ENCODE measurements around the gene RFC4. TPM values are rescaled to one million over a fixed set of nuclear protein-coding genes. Genes with fewer than 3 reads are reported as not detected.
A peak's percentile ranks its signal among the peaks of the same experiment; 100 is the strongest.

Gene RFC4
- total and polyA plus RNA-seq, 9 of the 15 experiments (the other 6 are each of a cell fraction or from before 2014, with no cell fraction given), result 105 to 227 (median 180) TPM

DNA sequence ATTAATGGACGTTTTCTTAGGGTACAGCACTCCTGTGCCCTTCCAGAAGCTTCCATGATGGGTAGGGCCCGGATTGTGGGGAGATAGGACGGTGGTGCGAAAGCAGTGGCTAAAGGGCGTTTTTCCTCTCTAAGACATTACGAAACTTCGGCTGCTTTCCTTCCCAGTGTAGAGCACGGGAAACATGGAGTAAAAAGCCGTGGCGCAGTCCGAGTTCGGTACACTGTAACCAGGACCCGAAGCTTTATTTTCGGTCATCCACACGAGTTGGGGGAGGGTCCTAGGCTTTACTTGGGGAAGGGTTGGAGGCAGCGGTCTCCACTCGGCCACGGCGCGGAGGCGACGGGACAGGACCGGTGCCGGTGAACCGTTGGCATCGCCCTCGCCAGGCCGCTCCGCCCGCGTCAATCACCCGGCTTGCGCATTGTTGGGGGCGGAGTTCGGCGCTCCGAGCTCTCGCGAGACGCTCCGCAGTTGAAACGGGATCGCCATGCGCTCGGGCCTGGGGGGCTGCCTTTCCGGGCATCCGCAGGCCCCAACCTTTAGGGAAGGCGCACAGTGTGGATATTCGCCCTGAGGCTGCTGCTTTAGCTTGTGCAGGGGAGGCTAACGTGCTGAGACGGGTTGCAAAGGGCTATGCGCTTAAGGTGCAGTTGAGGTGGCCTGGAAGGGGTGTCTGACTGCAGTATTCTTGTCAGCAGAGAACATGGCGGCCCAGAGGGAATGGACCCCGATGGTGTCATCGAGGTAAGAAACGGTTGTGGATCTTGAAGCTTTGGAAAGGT, 22.4 kb downstream of the RFC4 start (continued):
- TF ChIP-seq, protein P1, sequence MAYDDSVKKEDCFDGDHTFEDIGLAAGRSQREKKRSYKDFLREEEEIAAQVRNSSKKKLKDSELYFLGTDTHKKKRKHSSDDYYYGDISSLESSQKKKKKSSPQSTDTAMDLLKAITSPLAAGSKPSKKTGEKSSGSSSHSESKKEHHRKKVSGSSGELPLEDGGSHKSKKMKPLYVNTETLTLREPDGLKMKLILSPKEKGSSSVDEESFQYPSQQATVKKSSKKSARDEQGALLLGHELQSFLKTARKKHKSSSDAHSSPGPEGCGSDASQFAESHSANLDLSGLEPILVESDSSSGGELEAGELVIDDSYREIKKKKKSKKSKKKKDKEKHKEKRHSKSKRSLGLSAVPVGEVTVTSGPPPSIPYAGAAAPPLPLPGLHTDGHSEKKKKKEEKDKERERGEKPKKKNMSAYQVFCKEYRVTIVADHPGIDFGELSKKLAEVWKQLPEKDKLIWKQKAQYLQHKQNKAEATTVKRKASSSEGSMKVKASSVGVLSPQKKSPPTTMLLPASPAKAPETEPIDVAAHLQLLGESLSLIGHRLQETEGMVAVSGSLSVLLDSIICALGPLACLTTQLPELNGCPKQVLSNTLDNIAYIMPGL (CRISPR knock-in tag; IDR thresholded peaks at IDR 0.05), result no peak
- TF ChIP-seq, protein P2, sequence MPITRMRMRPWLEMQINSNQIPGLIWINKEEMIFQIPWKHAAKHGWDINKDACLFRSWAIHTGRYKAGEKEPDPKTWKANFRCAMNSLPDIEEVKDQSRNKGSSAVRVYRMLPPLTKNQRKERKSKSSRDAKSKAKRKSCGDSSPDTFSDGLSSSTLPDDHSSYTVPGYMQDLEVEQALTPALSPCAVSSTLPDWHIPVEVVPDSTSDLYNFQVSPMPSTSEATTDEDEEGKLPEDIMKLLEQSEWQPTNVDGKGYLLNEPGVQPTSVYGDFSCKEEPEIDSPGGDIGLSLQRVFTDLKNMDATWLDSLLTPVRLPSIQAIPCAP (CRISPR knock-in tag; IDR thresholded peaks at IDR 0.05; ENCODE audit: borderline replicate concordance), result 0 out of 2 replicates have a peak, but pooled peaks have one; percentile 69
- TF ChIP-seq ETS2 (tag; IDR thresholded peaks at IDR 0.05; ENCODE audit: borderline replicate concordance, poor library complexity, severe bottlenecking) (no peak), HMG20A (CRISPR knock-in tag; conservative IDR thresholded peaks at IDR 0.05) (no peak), NR3C1 (CRISPR knock-in tag; IDR thresholded peaks at IDR 0.05) (no peak), CHCHD3 (CRISPR knock-in tag; IDR thresholded peaks at IDR 0.05) (no peak; the same call in 1 of the 2 replicates), TOE1 (IDR thresholded peaks at IDR 0.05; ENCODE audit: borderline replicate concordance) (no peak), TOE1 (CRISPR knock-in tag; IDR thresholded peaks at IDR 0.05; ENCODE audit: borderline replicate concordance, low read depth) (no peak), PTTG1 (tag; IDR thresholded peaks at IDR 0.05; ENCODE audit: low read depth) (no peak), ZNF316 (IDR thresholded peaks at IDR 0.05) (no peak), KDM5B (IDR thresholded peaks at IDR 0.05; ENCODE audit: insufficient replicate concordance, low read depth, low read length) (no peak), GATAD2A (IDR thresholded peaks at IDR 0.05) (no peak), RFX7 (CRISPR knock-in tag; IDR thresholded peaks at IDR 0.05) (no peak; the same call in none of the 2 replicates), RFX1 (IDR thresholded peaks at IDR 0.05) (no peak), HDAC6 (IDR thresholded peaks at IDR 0.05; ENCODE audit: low read depth, low read length) (no peak), MAFK (IDR thresholded peaks at IDR 0.05; ENCODE audit: low read length) (no peak)
- TF ChIP-seq, protein P3, sequence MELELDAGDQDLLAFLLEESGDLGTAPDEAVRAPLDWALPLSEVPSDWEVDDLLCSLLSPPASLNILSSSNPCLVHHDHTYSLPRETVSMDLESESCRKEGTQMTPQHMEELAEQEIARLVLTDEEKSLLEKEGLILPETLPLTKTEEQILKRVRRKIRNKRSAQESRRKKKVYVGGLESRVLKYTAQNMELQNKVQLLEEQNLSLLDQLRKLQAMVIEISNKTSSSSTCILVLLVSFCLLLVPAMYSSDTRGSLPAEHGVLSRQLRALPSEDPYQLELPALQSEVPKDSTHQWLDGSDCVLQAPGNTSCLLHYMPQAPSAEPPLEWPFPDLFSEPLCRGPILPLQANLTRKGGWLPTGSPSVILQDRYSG (tag; conservative IDR thresholded peaks at IDR 0.05; ENCODE audit: low read depth), result no peak
- TF ChIP-seq, protein P4, sequence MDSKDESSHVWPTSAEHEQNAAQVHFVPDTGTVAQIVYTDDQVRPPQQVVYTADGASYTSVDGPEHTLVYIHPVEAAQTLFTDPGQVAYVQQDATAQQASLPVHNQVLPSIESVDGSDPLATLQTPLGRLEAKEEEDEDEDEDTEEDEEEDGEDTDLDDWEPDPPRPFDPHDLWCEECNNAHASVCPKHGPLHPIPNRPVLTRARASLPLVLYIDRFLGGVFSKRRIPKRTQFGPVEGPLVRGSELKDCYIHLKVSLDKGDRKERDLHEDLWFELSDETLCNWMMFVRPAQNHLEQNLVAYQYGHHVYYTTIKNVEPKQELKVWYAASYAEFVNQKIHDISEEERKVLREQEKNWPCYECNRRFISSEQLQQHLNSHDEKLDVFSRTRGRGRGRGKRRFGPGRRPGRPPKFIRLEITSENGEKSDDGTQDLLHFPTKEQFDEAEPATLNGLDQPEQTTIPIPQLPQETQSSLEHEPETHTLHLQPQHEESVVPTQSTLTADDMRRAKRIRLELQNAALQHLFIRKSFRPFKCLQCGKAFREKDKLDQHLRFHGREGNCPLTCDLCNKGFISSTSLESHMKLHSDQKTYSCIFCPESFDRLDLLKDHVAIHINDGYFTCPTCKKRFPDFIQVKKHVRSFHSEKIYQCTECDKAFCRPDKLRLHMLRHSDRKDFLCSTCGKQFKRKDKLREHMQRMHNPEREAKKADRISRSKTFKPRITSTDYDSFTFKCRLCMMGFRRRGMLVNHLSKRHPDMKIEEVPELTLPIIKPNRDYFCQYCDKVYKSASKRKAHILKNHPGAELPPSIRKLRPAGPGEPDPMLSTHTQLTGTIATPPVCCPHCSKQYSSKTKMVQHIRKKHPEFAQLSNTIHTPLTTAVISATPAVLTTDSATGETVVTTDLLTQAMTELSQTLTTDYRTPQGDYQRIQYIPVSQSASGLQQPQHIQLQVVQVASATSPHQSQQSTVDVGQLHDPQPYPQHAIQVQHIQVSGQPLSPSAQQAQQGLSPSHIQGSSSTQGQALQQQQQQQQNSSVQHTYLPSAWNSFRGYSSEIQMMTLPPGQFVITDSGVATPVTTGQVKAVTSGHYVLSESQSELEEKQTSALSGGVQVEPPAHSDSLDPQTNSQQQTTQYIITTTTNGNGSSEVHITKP (IDR thresholded peaks at IDR 0.05; ENCODE audit: partially characterized antibody), result no peak
- TF ChIP-seq, protein P5, sequence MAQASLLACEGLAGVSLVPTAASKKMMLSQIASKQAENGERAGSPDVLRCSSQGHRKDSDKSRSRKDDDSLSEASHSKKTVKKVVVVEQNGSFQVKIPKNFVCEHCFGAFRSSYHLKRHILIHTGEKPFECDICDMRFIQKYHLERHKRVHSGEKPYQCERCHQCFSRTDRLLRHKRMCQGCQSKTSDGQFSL (CRISPR knock-in tag; IDR thresholded peaks at IDR 0.05), result no peak
- TF ChIP-seq, protein P5 (tag; IDR thresholded peaks at IDR 0.05), result 0 out of 4 replicates have a peak, but pooled peaks of 1 of the 2 experiments have one; percentile 25

All from K562 (cell line).